Activated T-helper 1 cell treated with anti-CD3 and anti-CD28 coated beads, Interleukin-12 subunit alpha, Interleukin-12 subunit beta, Interleukin-2, Interleukin-4 antibody, amounts not matched to agents 30 ng/mL and 10 ng/mL and 1 ng/mL, durations not matched to agents 14 hours and 24 hours and 36 hours (primary cell): ENCODE results near the gene INPP1. TPM values are rescaled to one million over a fixed set of nuclear protein-coding genes. Genes with fewer than 3 reads are reported as not detected.
"Not testable (repeated sequence)": the region's sequence is repeated elsewhere in the genome, so short reads cannot be mapped to it uniquely, and the experiment has no call there.

Experiments
- DNase-seq: peaks from one replicate; pipeline ENCODE4 v3.0.0; 2021; ENCODE audit warnings: low spot score
- H3K27ac Mint-ChIP-seq: one replicate; pipeline ENCODE4 v1.8.0; 2021; ENCODE audit warnings: mild to moderate bottlenecking, mixed read lengths
- H3K27me3 Mint-ChIP-seq: one replicate; pipeline ENCODE4 v1.8.0; 2022; ENCODE audit warnings: mild to moderate bottlenecking, moderate library complexity, mixed read lengths; ENCODE audit not compliant: insufficient read depth
- H3K36me3 Mint-ChIP-seq: one replicate; pipeline ENCODE4 v1.8.0; 2021; ENCODE audit warnings: low read depth, mixed read lengths
- H3K4me1 Mint-ChIP-seq: one replicate; pipeline ENCODE4 v1.8.0; 2021; ENCODE audit warnings: low read depth, mixed read lengths
- H3K4me3 Mint-ChIP-seq: one replicate; pipeline ENCODE4 v1.8.0; 2021; ENCODE audit warnings: mild to moderate bottlenecking, moderate library complexity, mixed read lengths
- H3K9me3 Mint-ChIP-seq: one replicate; pipeline ENCODE4 v1.8.0; 2021; ENCODE audit warnings: mixed read lengths
- intact Hi-C: fragments of 100-400 bp; cut with micrococcal nuclease; formaldehyde crosslinking; loops from one replicate; pipeline ENCODE4 v1.15.1; 2024
- total RNA-seq: library from RNA; stranded (reverse); gene quantifications from 2 replicates; pipeline ENCODE4 v1.2.3, GENCODE V29; 2022

INPP1 gene
- total RNA-seq, 1 donor from 2014 or later: 7.7 TPM

GRCh38 chr2:190355968-190356644 lies 12.7 kb downstream of the INPP1 start:
- DNase-seq: no peak
- no peaks in the 10 kb centered on the region for H3K27me3 Mint-ChIP-seq
- H3K27ac Mint-ChIP-seq: no peak overlapping the region
- no peaks in the 10 kb centered on the region for H3K9me3 Mint-ChIP-seq
- peaks cover 26% of the 10 kb centered on the region for H3K4me1 Mint-ChIP-seq
- no peak overlapping the region for H3K4me3 Mint-ChIP-seq
- H3K36me3 Mint-ChIP-seq: peaks cover 4% of the 10 kb centered on the region
- intact Hi-C loops: no loop called here

- intact Hi-C loops: no loop called here
- no peaks in the 10 kb centered on the region for H3K27me3 Mint-ChIP-seq
- no peak for DNase-seq
- H3K4me1 Mint-ChIP-seq: peaks cover 34% of the 10 kb centered on the region
- no peak overlapping the region for H3K4me3 Mint-ChIP-seq
- H3K9me3 Mint-ChIP-seq: no peaks in the 10 kb centered on the region
- H3K36me3 Mint-ChIP-seq: peaks cover 3% of the 10 kb centered on the region
- H3K27ac Mint-ChIP-seq: no peak overlapping the region
Observed at GRCh38 chr2:190357600-190357999, 14.2 kb downstream of the INPP1 start.

DNA sequence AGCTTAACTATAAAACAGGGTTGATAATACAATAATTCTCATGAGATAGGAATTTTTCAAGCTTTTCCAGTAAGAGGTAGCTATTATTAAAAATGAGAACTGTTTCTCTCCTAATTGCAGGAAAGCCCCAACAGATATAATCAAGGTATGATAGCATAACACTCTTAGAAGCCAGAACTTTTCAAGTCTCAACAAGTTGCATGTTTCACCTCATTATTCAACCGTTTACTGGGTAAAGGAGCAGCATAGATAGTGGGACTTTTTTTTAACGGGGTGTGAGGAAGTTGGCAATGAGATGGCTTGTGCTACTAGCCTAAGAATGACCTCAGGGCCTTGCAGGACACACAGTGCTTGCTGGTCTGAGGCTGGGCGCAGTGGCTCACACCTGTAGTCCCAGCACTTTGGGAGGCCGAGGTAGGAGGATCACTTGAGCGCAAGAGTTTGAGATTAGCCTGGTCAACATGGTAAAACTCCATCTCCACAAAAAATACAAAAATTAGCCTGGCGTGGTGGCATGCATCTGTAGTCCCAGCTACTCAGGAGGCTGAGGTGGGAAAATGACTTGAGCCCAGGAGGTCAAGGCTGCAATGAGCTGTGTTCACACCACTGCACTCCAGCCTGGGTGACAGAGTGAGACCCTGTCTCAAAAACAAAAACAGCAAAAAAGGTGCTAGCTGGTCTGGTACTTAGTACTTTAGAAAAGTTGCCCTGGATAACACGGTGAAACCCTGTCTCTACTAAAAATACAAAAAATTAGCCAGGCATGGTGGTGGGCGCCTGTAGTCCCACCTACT lies 15.5 kb downstream of the INPP1 start:
- H3K36me3 Mint-ChIP-seq, H3K9me3 Mint-ChIP-seq, H3K27me3 Mint-ChIP-seq, H3K4me3 Mint-ChIP-seq, DNase-seq, H3K27ac Mint-ChIP-seq, intact Hi-C loops: not testable (repeated sequence)
- peaks cover 30% of the 10 kb centered on the region for H3K4me1 Mint-ChIP-seq

- H3K27ac Mint-ChIP-seq: no peak overlapping the region
- DNase-seq: no peak
- peaks cover 30% of the 10 kb centered on the region for H3K4me1 Mint-ChIP-seq
- no peaks in the 10 kb centered on the region for H3K9me3 Mint-ChIP-seq
- H3K36me3 Mint-ChIP-seq: peaks cover 4% of the 10 kb centered on the region
- intact Hi-C loops: loop anchor here (1.0 to 5.0 kb wide), 2 partner anchors 17 to 43 kb away; partner anchors contain the start of genes HIBCH and INPP1
- peak overlapping the region; percentile 81 for H3K4me3 Mint-ChIP-seq
- H3K27me3 Mint-ChIP-seq: no peaks in the 10 kb centered on the region
Observed at GRCh38 chr2:190360561-190360960, 17.2 kb downstream of the INPP1 start.

- H3K9me3 Mint-ChIP-seq: no peaks in the 10 kb centered on the region
- intact Hi-C loops: loop anchor here (1.0 to 5.0 kb wide), 2 partner anchors 18 to 44 kb away; partner anchors contain the start of genes HIBCH and INPP1
Observed at GRCh38 chr2:190360965-190361364, 17.6 kb downstream of the INPP1 start.

GRCh38 chr2:190361572-190361971 lies 18.2 kb downstream of the INPP1 start:
- no peak overlapping the region for H3K27ac Mint-ChIP-seq
- H3K9me3 Mint-ChIP-seq: no peaks in the 10 kb centered on the region
- H3K36me3 Mint-ChIP-seq: peaks cover 4% of the 10 kb centered on the region
- intact Hi-C loops: loop anchor here (5.0 kb wide), 1 partner anchor 44 kb away; the partner anchor contains the start of gene HIBCH
- no peak for DNase-seq
- peaks cover 30% of the 10 kb centered on the region for H3K4me1 Mint-ChIP-seq
- H3K27me3 Mint-ChIP-seq: no peaks in the 10 kb centered on the region
- H3K4me3 Mint-ChIP-seq: no peak overlapping the region

More at GRCh38 chr2:190360965-190361364, 17.6 kb downstream of the INPP1 start:
- Mint-ChIP-seq H3K4me3 (peak overlapping the region; percentile 81), H3K27me3 (no peaks in the 10 kb centered on the region), H3K36me3 (peaks cover 4% of the 10 kb centered on the region), H3K27ac (no peak overlapping the region), H3K4me1 (peaks cover 30% of the 10 kb centered on the region)
- DNase-seq: no peak

DNA sequence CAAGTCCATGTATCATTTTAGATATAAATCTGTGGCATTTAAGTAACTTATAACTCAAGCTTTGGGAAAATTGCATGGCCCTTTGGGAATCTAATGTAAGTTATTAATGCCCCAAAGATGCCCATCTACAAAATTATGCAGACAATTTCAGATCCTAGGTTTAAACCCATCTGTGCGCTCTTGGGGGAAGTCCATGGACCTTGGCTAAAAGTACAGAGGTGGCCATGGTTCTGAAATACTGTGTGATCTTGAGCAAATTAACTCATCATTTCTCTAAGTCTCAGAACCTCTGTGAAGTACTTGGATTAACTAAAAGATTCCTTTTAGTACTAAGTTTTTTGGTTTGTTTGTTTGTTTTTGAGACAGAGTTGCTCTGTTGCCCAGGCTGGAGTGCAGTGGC lies 19.5 kb downstream of the INPP1 start:
- Mint-ChIP-seq H3K9me3 (no peaks in the 10 kb centered on the region), H3K36me3 (peaks cover 4% of the 10 kb centered on the region), H3K4me3 (no peak overlapping the region), H3K4me1 (peaks cover 30% of the 10 kb centered on the region), H3K27me3 (no peaks in the 10 kb centered on the region), H3K27ac (no peak overlapping the region)
- intact Hi-C loops: loop anchor here (5.0 kb wide), 1 partner anchor 46 kb away; the partner anchor contains the start of gene HIBCH
- DNase-seq: no peak

DNA sequence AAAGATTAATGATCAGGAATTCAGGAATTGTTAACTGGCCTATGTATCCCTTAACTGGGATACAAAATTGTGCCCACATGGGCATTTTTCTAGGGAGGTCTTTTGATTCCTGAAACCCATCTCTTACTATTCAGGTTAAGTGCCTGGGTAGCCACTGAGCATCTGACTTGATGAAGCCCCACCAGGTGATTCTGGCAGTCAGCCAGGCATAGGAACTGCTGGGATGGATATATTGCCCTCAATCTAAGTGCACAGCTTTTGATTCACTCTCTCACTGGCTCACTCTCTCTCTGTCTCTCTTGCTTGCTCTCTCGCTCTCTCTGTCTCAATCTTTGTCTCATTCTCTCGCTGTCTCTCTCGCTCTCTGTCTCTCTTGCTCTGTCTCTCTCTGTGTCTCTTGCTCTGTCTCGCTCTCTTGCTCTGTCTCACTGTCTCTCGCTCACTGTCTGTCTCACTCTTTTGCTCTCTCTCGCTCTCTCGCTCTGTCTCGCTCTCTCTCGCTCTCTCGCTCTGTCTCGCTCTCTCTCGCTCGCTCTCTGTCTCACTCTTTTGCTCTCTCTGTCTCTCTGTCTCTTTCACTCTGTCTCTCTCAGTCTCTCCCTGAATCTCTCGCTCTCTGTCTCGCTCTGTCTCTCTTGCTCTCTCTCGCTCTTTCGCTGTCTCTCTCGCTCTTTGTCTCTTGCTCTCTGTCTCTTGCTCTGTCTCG lies 22.3 kb downstream of the INPP1 start:
- H3K27ac Mint-ChIP-seq: no peak overlapping the region
- peaks cover 14% of the 10 kb centered on the region for H3K4me1 Mint-ChIP-seq
- H3K4me3 Mint-ChIP-seq: no peak overlapping the region
- H3K36me3 Mint-ChIP-seq: peaks cover 10% of the 10 kb centered on the region
- no peak for DNase-seq
- intact Hi-C loops: no loop called here
- H3K27me3 Mint-ChIP-seq: no peaks in the 10 kb centered on the region
- H3K9me3 Mint-ChIP-seq: no peaks in the 10 kb centered on the region

DNA sequence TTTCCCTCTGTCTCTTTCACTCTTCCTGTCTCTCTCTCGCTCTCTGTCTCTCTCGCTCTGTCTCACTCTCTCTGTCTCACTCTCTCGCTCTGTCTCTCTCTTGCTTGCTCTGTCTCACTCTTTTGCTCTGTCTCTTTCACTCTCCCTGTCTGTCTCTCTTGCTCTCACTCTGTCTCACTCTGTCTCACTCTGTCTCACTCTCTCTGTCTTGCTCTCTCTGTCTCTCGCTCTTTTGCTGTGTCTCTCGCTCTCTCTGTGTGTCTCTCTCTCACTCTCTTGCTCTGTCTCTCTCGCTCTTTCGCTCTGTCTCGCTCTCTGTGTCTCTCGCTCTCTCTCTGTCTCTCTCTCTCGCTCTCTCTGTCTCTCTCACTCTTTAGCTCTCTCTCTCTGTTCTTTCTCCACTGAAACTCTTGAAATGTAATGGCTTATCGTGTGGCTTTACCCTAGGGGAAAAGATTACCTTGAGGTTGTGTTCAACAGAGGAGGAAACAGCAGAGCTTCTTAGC lies 22.9 kb downstream of the INPP1 start:
- no peak for DNase-seq
- no peaks in the 10 kb centered on the region for H3K27me3 Mint-ChIP-seq
- no peak overlapping the region for H3K27ac Mint-ChIP-seq
- H3K36me3 Mint-ChIP-seq: peaks cover 10% of the 10 kb centered on the region
- intact Hi-C loops: no loop called here
- H3K4me1 Mint-ChIP-seq: peaks cover 11% of the 10 kb centered on the region
- H3K4me3 Mint-ChIP-seq: no peak overlapping the region
- H3K9me3 Mint-ChIP-seq: no peaks in the 10 kb centered on the region

GRCh38 chr2:190367091-190367490 lies 23.7 kb downstream of the INPP1 start:
- Mint-ChIP-seq H3K36me3 (peaks cover 9% of the 10 kb centered on the region), H3K27me3 (no peaks in the 10 kb centered on the region), H3K27ac (no peak overlapping the region), H3K4me3 (no peak overlapping the region), H3K9me3 (no peaks in the 10 kb centered on the region), H3K4me1 (peaks cover 7% of the 10 kb centered on the region)
- no peak for DNase-seq
- intact Hi-C loops: no loop called here

GRCh38 chr2:190369635-190370034 lies 26.2 kb downstream of the INPP1 start:
- no peak for DNase-seq
- H3K9me3 Mint-ChIP-seq: no peaks in the 10 kb centered on the region
- no peaks in the 10 kb centered on the region for H3K27me3 Mint-ChIP-seq
- intact Hi-C loops: no loop called here
- peaks cover 6% of the 10 kb centered on the region for H3K36me3 Mint-ChIP-seq
- no peak overlapping the region for H3K4me3 Mint-ChIP-seq
- no peak overlapping the region for H3K27ac Mint-ChIP-seq
- no peaks in the 10 kb centered on the region for H3K4me1 Mint-ChIP-seq

DNA sequence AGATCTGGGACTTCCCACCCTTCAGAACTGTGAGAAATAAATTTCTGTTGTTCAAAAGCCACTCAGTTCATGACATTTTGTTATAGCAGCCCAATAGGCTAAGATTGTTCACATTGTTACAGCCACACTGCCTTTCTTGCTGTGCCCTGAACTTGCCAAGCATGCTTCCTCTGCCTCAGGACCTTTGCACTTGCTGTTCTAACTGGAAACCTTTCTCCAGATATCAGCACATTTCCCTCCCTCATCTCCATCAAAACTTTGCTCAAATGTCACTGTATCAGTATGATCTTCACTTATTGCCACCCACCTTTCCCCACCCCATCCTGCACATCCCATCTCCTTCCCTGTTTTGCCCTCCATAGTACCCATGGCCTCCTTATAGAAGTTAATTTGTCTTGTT lies 32.7 kb downstream of the INPP1 start:
- no peak overlapping the region for H3K4me3 Mint-ChIP-seq
- no peaks in the 10 kb centered on the region for H3K36me3 Mint-ChIP-seq
- DNase-seq: no peak
- H3K4me1 Mint-ChIP-seq: no peaks in the 10 kb centered on the region
- intact Hi-C loops: no loop called here
- no peaks in the 10 kb centered on the region for H3K9me3 Mint-ChIP-seq
- H3K27me3 Mint-ChIP-seq: peaks cover 2% of the 10 kb centered on the region
- H3K27ac Mint-ChIP-seq: no peak overlapping the region
